Hematopoietic multipotent progenitor cell treated with erythropoietin and hydrocortisone succinate and interleukin-3 and kit ligand, for 15 days (in vitro differentiated cells): ENCODE results near the gene SPAG6.

ENCODE experiments used
- DNase-seq: peaks from one replicate; pipeline ENCODE4 v3.0.0-alpha.2; 2015; ENCODE audit warnings: low spot score

The SPAG6 gene

DNA sequence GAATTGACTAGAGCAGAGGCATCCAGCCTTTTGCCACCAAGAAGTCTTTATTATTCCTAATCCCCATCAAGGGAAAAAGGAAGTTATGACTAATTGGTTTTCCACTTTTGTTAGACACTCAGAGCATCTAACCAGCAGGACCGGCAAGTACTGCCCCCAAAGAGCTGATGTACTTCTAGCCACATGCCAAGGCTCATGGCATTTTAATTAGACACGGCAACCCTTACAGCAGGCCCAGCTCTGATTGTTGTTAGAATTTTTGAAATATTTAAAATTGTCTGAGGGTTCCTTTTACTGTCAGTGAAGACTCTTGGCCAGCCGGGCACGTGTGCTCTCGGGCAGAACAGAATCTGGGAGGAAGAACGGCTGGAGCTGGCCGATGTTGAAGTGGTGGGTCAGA, 114.8 kb downstream of the SPAG6 start:
- no peak for DNase-seq

DNA sequence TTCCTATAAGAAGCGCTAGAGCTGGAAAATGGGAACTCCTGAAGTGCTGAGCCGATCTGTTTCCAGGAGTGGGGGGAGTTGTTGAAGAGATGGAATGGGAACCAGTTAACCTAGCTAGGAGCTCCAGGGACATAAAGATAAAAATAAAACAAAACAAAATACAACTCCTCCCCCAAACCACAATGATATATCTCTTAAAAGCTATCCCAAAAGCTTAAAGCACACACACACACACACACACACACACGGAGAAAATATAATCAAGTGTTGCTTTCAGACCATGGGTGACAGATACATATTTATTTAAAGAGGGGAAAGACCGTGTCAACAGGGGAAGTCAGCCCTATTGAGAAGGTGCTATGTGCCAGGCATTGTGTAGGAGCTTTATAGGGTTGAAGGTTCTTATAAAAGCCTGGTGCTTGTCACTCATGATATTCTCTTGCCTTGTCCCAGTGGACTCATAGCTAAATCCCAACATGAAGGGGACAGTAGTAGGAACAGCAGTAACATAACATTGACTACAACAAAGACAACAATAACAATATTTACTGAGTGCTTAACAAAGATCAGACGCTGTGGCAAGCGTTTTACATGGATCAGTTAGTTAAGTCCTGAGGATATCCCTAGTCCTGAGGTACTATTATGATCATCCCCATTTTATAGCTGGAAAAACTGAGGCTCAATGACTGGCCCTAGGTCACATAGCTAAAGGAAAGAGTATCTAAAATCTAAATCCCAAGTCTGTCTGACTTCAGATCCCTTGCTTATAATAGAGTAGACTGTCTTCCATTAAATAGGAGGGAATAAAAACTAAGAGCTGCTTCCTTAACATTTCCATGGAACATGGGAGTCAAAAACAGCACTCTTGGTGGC, 115.5 kb downstream of the SPAG6 start:
- no peak for DNase-seq

- no peak for DNase-seq
These were observed 116.6 kb downstream of the SPAG6 start for GRCh38 chr10:22461891-22462290.

- DNase-seq, result no peak
These were observed 118.0 kb downstream of the SPAG6 start for GRCh38 chr10:22463255-22463654.

DNA sequence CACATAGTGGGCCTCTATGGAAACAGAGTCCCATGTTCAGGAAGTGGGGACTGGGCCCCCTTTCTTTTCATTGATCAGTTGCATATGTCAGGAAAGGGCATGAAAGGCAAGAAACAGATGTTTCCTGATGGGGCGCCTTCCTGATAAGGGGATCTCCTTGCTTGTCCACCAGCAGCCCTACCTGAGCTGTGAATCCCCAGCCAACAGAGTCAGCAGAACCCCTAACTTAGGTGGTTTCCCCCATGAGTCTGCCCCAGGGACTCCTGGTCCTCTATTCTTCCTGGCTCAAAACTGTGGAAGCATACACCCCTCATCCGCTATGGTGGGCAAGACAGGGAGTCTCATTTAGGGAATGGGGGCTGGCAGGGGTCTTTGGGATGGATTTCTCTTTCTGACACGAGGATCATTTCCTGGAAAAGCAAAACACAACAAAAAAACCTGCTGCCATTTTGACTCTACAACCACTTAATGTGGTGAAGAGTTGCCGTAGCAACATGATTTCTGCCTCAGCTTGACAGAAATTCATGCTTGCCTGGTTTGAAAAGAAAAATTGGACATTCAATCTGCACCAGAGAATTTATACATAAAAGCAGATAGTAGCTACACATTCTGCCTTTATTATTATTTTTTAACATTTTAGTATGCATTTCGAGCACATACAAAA, 119.8 kb downstream of the SPAG6 start:
- DNase-seq, result no peak

DNA sequence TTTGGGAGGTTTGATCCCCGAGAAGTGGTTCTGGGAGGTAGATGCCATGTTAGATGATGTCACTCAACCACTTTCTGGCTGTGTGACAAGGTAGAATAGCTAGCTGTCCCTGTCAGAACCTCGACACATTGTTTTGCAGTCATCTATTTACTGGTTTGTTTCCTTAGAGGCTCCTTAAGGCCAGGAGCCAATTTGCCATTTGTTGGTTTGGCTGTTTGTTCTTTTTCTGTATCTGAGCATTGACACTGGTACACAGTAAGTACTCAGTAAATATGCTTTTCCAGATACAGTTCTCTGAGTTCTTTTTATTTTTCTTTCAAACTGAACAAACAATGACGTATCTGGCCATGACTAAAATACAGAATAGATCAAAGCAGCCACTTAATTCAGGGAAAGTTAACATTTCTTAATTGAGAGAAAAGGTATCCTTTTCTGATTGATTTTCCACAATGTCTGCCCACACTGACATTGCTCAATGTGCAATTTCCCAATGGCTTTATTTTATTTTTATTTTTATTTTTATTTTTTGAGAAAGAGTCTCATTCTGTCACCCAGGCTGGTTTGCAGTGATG, 121.6 kb downstream of the SPAG6 start:
- no peak for DNase-seq
